Measurements from ENCODE around the gene ERH.

DNA sequence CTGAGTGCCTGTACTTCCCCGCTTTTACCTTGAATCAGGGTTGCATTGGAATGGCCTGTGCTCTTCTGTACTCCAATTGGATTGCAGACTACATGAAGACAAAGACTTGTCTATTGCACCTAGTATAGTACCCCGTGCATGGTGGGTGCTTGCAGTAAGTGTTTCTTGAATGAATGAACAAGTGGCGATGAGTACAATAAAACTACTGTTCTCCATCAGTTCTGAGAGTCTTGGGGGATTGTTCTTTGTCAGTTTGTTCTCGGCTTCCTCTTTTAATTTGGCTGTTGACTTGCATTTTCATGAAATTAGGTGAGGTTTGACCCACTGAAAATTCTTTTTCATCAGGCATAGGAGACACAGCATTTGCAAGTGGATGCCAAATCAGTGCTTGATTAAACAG lies 34.1 kb downstream of the ERH start:
- TF ChIP-seq, protein P1, sequence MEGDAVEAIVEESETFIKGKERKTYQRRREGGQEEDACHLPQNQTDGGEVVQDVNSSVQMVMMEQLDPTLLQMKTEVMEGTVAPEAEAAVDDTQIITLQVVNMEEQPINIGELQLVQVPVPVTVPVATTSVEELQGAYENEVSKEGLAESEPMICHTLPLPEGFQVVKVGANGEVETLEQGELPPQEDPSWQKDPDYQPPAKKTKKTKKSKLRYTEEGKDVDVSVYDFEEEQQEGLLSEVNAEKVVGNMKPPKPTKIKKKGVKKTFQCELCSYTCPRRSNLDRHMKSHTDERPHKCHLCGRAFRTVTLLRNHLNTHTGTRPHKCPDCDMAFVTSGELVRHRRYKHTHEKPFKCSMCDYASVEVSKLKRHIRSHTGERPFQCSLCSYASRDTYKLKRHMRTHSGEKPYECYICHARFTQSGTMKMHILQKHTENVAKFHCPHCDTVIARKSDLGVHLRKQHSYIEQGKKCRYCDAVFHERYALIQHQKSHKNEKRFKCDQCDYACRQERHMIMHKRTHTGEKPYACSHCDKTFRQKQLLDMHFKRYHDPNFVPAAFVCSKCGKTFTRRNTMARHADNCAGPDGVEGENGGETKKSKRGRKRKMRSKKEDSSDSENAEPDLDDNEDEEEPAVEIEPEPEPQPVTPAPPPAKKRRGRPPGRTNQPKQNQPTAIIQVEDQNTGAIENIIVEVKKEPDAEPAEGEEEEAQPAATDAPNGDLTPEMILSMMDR (IDR thresholded peaks at IDR 0.05) = no peak
- no peak for TF ChIP-seq EZH2 (IDR thresholded peaks at IDR 0.05; ENCODE audit: borderline replicate concordance, insufficient read depth, low read depth, low read length, poor library complexity, severe bottlenecking)
